Suprapubic skin (tissue), 3 donors: ENCODE data around the gene SCN2A.

Experiments used
- POLR2A ChIP-seq, 2 donors: fragments of 450-650 bp; IDR thresholded peaks; one replicate each; pipeline ENCODE4 v1.6.1; 2017; ENCODE audit warnings: antibody characterized with exemption in 2 of 2, mild to moderate bottlenecking in 2 of 2, moderate library complexity in 2 of 2
- TF ChIP-seq, protein P1 (sequence below), 2 donors: fragments of 200-600 bp in 1 of 2; fragments of 450-650 bp in 1 of 2; sonication (generic) in 1 of 2; IDR thresholded peaks; one replicate each; pipeline ENCODE4 v1.5.1; 2016 to 2019; ENCODE audit warnings: antibody characterized with exemption in 2 of 2, mild to moderate bottlenecking in 1 of 2, moderate library complexity in 1 of 2

GRCh38 chr2:165312999-165313398 is 73.8 kb downstream of the SCN2A start:
- TF ChIP-seq, protein P1, sequence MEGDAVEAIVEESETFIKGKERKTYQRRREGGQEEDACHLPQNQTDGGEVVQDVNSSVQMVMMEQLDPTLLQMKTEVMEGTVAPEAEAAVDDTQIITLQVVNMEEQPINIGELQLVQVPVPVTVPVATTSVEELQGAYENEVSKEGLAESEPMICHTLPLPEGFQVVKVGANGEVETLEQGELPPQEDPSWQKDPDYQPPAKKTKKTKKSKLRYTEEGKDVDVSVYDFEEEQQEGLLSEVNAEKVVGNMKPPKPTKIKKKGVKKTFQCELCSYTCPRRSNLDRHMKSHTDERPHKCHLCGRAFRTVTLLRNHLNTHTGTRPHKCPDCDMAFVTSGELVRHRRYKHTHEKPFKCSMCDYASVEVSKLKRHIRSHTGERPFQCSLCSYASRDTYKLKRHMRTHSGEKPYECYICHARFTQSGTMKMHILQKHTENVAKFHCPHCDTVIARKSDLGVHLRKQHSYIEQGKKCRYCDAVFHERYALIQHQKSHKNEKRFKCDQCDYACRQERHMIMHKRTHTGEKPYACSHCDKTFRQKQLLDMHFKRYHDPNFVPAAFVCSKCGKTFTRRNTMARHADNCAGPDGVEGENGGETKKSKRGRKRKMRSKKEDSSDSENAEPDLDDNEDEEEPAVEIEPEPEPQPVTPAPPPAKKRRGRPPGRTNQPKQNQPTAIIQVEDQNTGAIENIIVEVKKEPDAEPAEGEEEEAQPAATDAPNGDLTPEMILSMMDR (IDR thresholded peaks at IDR 0.05), result no peak
- no peak for TF ChIP-seq POLR2A (IDR thresholded peaks at IDR 0.05)
